Measurements from ENCODE around the gene DSCAM. TPM values are rescaled to one million over a fixed set of nuclear protein-coding genes. Genes with fewer than 3 reads are reported as not detected.
"Not testable (repeated sequence)": the region's sequence is repeated elsewhere in the genome, so short reads cannot be mapped to it uniquely, and the experiment has no call there.

DSCAM gene, protein sequence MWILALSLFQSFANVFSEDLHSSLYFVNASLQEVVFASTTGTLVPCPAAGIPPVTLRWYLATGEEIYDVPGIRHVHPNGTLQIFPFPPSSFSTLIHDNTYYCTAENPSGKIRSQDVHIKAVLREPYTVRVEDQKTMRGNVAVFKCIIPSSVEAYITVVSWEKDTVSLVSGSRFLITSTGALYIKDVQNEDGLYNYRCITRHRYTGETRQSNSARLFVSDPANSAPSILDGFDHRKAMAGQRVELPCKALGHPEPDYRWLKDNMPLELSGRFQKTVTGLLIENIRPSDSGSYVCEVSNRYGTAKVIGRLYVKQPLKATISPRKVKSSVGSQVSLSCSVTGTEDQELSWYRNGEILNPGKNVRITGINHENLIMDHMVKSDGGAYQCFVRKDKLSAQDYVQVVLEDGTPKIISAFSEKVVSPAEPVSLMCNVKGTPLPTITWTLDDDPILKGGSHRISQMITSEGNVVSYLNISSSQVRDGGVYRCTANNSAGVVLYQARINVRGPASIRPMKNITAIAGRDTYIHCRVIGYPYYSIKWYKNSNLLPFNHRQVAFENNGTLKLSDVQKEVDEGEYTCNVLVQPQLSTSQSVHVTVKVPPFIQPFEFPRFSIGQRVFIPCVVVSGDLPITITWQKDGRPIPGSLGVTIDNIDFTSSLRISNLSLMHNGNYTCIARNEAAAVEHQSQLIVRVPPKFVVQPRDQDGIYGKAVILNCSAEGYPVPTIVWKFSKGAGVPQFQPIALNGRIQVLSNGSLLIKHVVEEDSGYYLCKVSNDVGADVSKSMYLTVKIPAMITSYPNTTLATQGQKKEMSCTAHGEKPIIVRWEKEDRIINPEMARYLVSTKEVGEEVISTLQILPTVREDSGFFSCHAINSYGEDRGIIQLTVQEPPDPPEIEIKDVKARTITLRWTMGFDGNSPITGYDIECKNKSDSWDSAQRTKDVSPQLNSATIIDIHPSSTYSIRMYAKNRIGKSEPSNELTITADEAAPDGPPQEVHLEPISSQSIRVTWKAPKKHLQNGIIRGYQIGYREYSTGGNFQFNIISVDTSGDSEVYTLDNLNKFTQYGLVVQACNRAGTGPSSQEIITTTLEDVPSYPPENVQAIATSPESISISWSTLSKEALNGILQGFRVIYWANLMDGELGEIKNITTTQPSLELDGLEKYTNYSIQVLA (N-terminal part only)
- not detected for total RNA-seq

DNA sequence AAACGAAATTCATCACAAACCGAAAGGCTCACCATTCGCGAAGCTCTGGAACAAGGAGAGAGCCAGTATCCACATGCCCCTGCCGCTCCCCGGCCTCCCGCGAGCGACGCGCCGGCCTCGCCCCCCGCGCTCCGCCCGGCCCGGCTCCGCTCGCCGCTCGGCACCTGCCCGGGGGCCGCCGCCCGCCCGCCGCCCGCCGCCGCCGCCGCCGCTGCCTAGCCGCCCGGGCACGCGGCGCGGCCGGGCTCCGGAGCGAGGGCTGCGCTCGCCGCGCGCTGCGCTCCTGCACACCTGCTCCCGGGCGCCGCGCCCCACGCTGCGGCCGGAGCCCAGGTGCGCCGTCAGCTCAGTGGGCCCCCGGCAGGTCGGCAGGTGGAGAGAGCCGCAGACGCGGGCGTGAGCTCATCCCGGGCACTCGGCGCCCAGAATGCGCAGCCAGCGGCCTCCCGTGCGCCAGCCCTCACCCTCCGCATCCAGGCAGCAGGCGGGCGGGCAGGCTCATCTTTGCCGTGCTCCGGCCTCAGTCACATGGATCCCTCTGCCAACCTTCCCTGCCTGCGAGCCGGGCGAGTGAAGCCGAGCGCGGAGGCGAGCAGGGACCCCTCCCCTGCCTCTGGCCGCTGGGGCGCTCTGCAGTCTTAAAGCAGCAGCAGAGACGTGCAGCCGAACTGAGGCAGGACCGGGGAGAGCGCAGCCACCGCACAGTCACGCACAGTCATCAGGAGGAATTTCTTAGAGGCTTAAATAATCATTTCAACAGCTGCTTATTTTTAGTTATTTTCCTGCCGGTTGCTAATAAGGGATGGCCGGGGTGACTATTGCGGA is at the start of gene DSCAM:
Gene DSCAM, minus strand, starts transcription at position 572 of the 825 bp plus-strand sequence. Its CDS starts 497 bp downstream, at position 75.
- 6 to 10% methylated on average over 26 to 30 of the region's 94 CpGs for WGBS, 2 donors
- DNase-seq (ENCODE audit: low spot score in 2 of 2) = no peak
- no peak within 1 kb of the TSS for H3K4me3 ChIP-seq (ENCODE audit: low read depth, poor library complexity, severe bottlenecking)
- no peak for TF ChIP-seq POLR2A (IDR thresholded peaks at IDR 0.05)
- TF ChIP-seq, protein P1, sequence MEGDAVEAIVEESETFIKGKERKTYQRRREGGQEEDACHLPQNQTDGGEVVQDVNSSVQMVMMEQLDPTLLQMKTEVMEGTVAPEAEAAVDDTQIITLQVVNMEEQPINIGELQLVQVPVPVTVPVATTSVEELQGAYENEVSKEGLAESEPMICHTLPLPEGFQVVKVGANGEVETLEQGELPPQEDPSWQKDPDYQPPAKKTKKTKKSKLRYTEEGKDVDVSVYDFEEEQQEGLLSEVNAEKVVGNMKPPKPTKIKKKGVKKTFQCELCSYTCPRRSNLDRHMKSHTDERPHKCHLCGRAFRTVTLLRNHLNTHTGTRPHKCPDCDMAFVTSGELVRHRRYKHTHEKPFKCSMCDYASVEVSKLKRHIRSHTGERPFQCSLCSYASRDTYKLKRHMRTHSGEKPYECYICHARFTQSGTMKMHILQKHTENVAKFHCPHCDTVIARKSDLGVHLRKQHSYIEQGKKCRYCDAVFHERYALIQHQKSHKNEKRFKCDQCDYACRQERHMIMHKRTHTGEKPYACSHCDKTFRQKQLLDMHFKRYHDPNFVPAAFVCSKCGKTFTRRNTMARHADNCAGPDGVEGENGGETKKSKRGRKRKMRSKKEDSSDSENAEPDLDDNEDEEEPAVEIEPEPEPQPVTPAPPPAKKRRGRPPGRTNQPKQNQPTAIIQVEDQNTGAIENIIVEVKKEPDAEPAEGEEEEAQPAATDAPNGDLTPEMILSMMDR (IDR thresholded peaks at IDR 0.05) = no peak
- intact Hi-C loops (cut with DNase I; ENCODE audit: low total_unique reads) = no loop called here

DNA sequence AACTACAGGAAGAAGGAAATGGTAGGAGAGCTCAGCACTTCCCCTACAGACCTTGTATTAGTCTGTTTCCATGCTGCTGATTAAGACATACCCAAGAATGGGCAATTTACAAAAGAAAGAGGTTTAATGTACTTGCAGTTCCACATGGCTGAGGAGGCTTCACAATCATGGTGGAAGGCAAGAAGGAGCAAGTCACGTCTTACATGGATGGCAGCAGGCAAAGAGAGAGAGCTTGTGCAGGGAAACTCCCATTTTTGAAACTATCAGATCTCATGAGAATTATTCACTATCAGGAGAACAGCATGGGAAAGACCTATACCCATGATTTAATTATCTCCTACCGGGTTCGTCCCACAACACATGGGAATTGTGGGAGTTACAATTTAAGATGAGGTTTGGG is 48.7 kb upstream of the DSCAM start:
- WGBS, 2 donors = 88 to 91% methylated on average over 3 of the region's 3 CpGs
- H3K4me3 ChIP-seq (ENCODE audit: low read depth, poor library complexity, severe bottlenecking); DNase-seq (ENCODE audit: low spot score in 2 of 2); intact Hi-C loops (cut with DNase I; ENCODE audit: low total_unique reads): not testable (repeated sequence)

DNA sequence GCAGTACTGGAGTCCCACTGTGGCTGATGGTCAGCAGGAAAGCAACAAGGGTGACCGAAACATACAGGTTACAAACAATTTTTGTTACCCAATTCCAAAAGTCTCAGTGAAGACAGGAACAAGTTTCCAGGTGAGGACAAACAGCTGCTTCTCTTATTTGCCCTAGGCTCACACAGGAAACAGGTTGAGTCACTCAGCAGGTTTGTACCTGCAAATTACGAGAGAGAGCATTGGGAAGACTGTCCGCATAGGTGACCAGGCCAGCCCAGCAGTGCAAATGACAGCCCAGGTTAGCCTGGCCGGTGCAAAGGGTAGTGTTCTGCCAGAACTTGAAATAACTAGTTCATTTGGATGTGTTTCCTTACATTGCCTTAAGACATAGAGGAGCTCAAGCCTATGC is 40.0 kb upstream of the DSCAM start:
- TF ChIP-seq, protein P1 (IDR thresholded peaks at IDR 0.05) = no peak
- TF ChIP-seq POLR2A (IDR thresholded peaks at IDR 0.05) = no peak
- no peak for DNase-seq (ENCODE audit: low spot score in 2 of 2)
- WGBS, 2 donors = 51 to 63% methylated on average over 4 of the region's 4 CpGs
- intact Hi-C loops (cut with DNase I; ENCODE audit: low total_unique reads) = no loop called here
- H3K4me3 ChIP-seq (ENCODE audit: low read depth, poor library complexity, severe bottlenecking) = no peak overlapping the region

DNA sequence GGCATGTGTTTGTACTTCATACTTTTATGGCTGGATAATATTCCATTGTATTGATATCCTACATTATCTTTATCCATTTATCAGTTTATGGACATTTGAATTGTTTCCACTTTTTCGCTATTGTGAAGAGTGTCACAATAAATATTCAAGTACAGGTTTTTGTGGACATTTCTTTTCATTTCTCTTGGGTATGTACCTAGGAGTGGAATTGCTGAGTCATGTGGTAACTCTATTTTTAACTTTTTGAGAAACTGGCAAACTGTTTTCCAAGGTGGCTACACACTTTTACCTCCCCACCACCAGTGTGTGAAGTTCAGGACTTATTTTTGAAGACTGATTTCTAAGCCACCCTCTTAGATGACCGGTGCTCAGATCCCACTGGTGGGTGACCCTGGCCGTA is 39.0 kb upstream of the DSCAM start:
- no peak overlapping the region for H3K4me3 ChIP-seq (ENCODE audit: low read depth, poor library complexity, severe bottlenecking)
- intact Hi-C loops (cut with DNase I; ENCODE audit: low total_unique reads) = no loop called here
- no peak for TF ChIP-seq POLR2A (IDR thresholded peaks at IDR 0.05)
- TF ChIP-seq, protein P1 (IDR thresholded peaks at IDR 0.05) = no peak
- DNase-seq (ENCODE audit: low spot score in 2 of 2) = no peak
- 66 to 82% methylated on average over 3 of the region's 3 CpGs for WGBS, 2 donors

DNA sequence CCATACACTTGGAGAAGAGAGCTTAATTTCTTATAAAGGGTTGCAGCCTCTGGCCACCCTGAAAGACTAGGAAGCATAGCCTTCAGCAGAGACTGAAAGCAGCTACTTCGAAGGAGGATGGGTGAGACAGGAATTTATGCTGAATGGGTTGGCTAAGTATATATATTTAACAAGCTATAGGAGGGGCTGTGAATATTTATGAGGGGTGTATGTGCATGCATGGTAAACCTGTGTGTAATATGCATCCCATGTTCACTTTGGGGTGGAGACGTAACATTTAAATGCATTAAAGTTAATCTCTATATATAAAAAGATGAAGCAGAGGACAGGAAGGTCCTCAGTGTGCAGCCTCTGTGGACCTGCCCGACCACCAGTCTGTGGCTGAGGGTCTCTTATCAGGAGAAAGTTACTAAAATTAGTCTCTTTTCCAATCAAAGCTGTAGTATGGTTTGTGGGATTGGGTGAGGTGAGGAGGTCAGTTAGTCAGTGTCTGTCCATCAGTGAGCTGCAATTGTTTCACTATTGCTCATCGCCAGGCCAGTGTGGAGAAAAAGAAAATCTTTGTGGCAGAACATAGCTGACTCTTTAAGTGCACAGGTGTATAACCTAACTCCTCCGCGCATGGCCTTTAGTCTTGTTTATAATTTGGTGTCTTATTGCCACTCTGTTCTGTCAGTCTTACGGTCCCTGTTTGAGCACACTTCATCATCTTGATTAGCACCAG is 35.4 kb upstream of the DSCAM start:
- no peak overlapping the region for H3K4me3 ChIP-seq (ENCODE audit: low read depth, poor library complexity, severe bottlenecking)
- no peak for TF ChIP-seq POLR2A (IDR thresholded peaks at IDR 0.05)
- TF ChIP-seq, protein P1 (IDR thresholded peaks at IDR 0.05) = no peak
- DNase-seq (ENCODE audit: low spot score in 2 of 2) = no peak
- WGBS, 2 donors = 87 to 90% methylated on average over 7 of the region's 7 CpGs
- intact Hi-C loops (cut with DNase I; ENCODE audit: low total_unique reads) = no loop called here
